ENCODE data around the gene ACTL9. TPM values are rescaled to one million over a fixed set of nuclear protein-coding genes. Genes with fewer than 3 reads are reported as not detected.
A peak's percentile ranks its signal among the peaks of the same experiment; 100 is the strongest.
"Not testable (repeated sequence)": the region's sequence is repeated elsewhere in the genome, so short reads cannot be mapped to it uniquely, and the experiment has no call there.

Gene ACTL9
- total RNA-seq = not detected
- polyA plus RNA-seq = not detected
- long read RNA-seq, donor 1 = 0 reads
- long read RNA-seq, donor 2 = 0 reads
- long read RNA-seq, donor 3 = 0 reads
- long read RNA-seq, donor 4 = 0 reads
- long read RNA-seq, donor 5 = 0 reads
- long read RNA-seq, donor 6 = 0 reads
- long read RNA-seq, donor 7 = 0 reads
- long read RNA-seq, donor 8 = 0 reads
- long read RNA-seq, donor 9 = 0 reads
- long read RNA-seq, donor 10 = 0 reads

DNA sequence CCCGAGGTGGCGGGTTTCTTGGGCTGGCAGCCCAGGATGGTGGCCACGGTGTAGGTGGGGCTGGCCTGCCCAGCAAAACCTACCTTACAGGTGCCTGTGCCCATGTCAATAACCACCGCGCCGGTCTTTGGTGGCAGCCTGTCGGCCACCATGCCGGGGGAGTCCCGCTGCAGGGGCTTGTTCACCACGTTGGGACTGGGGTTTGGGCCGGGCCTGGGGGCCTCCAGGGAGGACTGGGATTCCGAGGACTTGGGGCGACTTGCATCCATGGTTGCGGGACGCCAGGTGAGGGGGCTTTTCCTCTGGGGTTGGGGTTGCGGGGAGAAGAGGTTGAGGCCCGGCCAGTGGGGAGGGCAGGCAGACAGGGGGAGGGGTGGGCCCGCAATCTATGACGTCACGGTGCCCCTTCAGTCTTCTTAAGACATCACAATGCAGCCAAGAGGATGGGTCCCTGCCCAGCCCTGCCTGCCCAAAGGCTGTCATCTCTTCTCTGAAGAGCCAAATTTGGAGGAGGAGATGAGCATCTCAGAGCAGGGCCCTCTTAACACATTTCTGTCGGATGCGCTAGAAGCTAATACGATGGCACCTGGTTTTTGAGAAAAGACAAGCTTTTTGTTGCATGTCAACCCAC is at the start of gene ACTL9:
TSS of gene ACTL9 (minus strand) at position 363 of the 631 bp plus-strand sequence. CDS start at position 269, 94 bp downstream.
- WGBS = 79% methylated on average over 23 of the region's 23 CpGs
- peaks cover 0 to 4% of the 10 kb centered on the region in 2 donors for H3K4me1 ChIP-seq (ENCODE audit: control insufficient read depth in 2 of 2, insufficient read depth in 2 of 2, low read length in 2 of 2)
- H3K4me3 ChIP-seq (ENCODE audit: low read length in 2 of 2) = no peak within 1 kb of the TSS
- H3K27ac ChIP-seq (ENCODE audit: low read depth in 1 of 2, low read length in 1 of 2) = no peak within 1 kb of the TSS
- no peaks in the 10 kb centered on the region for H3K9me3 ChIP-seq (ENCODE audit: control insufficient read depth in 2 of 2, insufficient read depth in 1 of 2, low read length in 1 of 2)
- DNase-seq (ENCODE audit: low read depth in 6 of 9, low spot score in 9 of 9) = no peak
- H3K36me3 ChIP-seq (ENCODE audit: control insufficient read depth in 2 of 2, insufficient read depth in 2 of 2, low read length in 1 of 2) = no peaks in the 10 kb centered on the region
- H3K27me3 ChIP-seq (ENCODE audit: control insufficient read depth in 2 of 2, insufficient read depth in 1 of 2, low read length in 1 of 2) = peaks cover 0 to 18% of the 10 kb centered on the region in 2 donors

GRCh38 chr19:8739291-8740065 is 40.9 kb upstream of the ACTL9 start:
- not testable (repeated sequence) for H3K27me3 ChIP-seq (ENCODE audit: control insufficient read depth in 2 of 2, insufficient read depth in 1 of 2, low read length in 1 of 2); H3K36me3 ChIP-seq (ENCODE audit: control insufficient read depth in 2 of 2, insufficient read depth in 2 of 2, low read length in 1 of 2); H3K4me3 ChIP-seq (ENCODE audit: low read length in 2 of 2); H3K9me3 ChIP-seq (ENCODE audit: control insufficient read depth in 2 of 2, insufficient read depth in 1 of 2, low read length in 1 of 2); DNase-seq (ENCODE audit: low read depth in 6 of 9, low spot score in 9 of 9); H3K4me1 ChIP-seq (ENCODE audit: control insufficient read depth in 2 of 2, insufficient read depth in 2 of 2, low read length in 2 of 2); H3K27ac ChIP-seq (ENCODE audit: low read depth in 1 of 2, low read length in 1 of 2)
- 94% methylated on average over 26 of the region's 55 CpGs for WGBS

DNA sequence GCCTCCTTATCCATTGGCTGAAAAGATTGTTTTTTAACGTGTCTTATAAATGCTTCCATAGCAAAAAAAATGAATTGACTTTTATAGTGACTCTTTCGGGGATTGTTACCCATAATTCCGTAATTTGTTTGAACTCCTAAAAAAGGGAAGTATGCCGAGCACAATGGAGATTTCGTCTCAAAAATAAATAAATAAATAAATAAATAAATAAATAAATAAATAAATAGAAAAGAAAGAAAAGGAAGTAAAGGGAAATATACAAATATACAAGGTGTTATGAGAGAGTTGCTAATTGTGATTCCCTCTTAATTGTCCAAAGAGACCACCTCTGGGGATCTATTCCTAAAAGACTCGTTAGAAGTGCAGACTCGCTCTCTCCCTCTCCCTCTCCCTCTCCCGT is 39.8 kb upstream of the ACTL9 start:
- WGBS = 84% methylated on average over 8 of the region's 8 CpGs
- no peak overlapping the region for H3K4me3 ChIP-seq (ENCODE audit: low read length in 2 of 2)
- H3K4me1 ChIP-seq (ENCODE audit: control insufficient read depth in 2 of 2, insufficient read depth in 2 of 2, low read length in 2 of 2) = no peaks in the 10 kb centered on the region

DNA sequence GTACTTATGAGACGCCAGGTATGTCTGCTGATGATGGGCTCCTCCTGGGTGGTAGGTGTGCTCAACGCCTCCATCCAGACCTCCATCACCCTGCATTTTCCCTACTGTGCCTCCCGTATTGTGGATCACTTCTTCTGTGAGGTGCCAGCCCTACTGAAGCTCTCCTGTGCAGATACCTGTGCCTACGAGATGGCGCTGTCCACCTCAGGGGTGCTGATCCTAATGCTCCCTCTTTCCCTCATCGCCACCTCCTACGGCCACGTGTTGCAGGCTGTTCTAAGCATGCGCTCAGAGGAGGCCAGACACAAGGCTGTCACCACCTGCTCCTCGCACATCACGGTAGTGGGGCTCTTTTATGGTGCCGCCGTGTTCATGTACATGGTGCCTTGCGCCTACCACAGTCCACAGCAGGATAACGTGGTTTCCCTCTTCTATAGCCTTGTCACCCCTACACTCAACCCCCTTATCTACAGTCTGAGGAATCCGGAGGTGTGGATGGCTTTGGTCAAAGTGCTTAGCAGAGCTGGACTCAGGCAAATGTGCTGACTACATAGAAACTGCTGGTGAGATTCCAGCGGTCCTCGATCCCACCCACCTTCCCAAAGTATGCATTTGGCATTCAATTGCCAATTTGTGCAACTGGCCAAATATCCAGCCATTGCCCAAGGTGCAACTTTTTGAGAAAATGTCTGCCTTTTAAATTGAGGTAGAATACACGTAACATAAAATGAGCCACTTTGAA is 33.0 kb upstream of the ACTL9 start:
- no peaks in the 10 kb centered on the region for H3K27me3 ChIP-seq (ENCODE audit: control insufficient read depth in 2 of 2, insufficient read depth in 1 of 2, low read length in 1 of 2)
- no peaks in the 10 kb centered on the region for H3K4me1 ChIP-seq (ENCODE audit: control insufficient read depth in 2 of 2, insufficient read depth in 2 of 2, low read length in 2 of 2)
- no peaks in the 10 kb centered on the region for H3K36me3 ChIP-seq (ENCODE audit: control insufficient read depth in 2 of 2, insufficient read depth in 2 of 2, low read length in 1 of 2)
- peak in 3 of 9 donors; percentile 2 to 14 (median 8) for DNase-seq (ENCODE audit: low read depth in 6 of 9, low spot score in 9 of 9)
- no peak overlapping the region for H3K4me3 ChIP-seq (ENCODE audit: low read length in 2 of 2)
- WGBS = 77% methylated on average over 19 of the region's 19 CpGs
- no peaks in the 10 kb centered on the region for H3K9me3 ChIP-seq (ENCODE audit: control insufficient read depth in 2 of 2, insufficient read depth in 1 of 2, low read length in 1 of 2)
- no peak overlapping the region for H3K27ac ChIP-seq (ENCODE audit: low read depth in 1 of 2, low read length in 1 of 2)

More for the DNA sequence above, 39.8 kb upstream of the ACTL9 start:
- no peak overlapping the region for H3K27ac ChIP-seq (ENCODE audit: low read depth in 1 of 2, low read length in 1 of 2)
- H3K36me3 ChIP-seq (ENCODE audit: control insufficient read depth in 2 of 2, insufficient read depth in 2 of 2, low read length in 1 of 2) = no peaks in the 10 kb centered on the region
- no peaks in the 10 kb centered on the region for H3K9me3 ChIP-seq (ENCODE audit: control insufficient read depth in 2 of 2, insufficient read depth in 1 of 2, low read length in 1 of 2)
- no peak for DNase-seq (ENCODE audit: low read depth in 6 of 9, low spot score in 9 of 9)
- no peaks in the 10 kb centered on the region for H3K27me3 ChIP-seq (ENCODE audit: control insufficient read depth in 2 of 2, insufficient read depth in 1 of 2, low read length in 1 of 2)

GRCh38 chr19:8724276-8724675 is 25.7 kb upstream of the ACTL9 start:
- Histone ChIP-seq H3K4me1 (ENCODE audit: control insufficient read depth in 2 of 2, insufficient read depth in 2 of 2, low read length in 2 of 2) (no peaks in the 10 kb centered on the region), H3K27ac (ENCODE audit: low read depth in 1 of 2, low read length in 1 of 2) (no peak overlapping the region), H3K27me3 (ENCODE audit: control insufficient read depth in 2 of 2, insufficient read depth in 1 of 2, low read length in 1 of 2) (no peaks in the 10 kb centered on the region), H3K9me3 (ENCODE audit: control insufficient read depth in 2 of 2, insufficient read depth in 1 of 2, low read length in 1 of 2) (no peaks in the 10 kb centered on the region), H3K4me3 (ENCODE audit: low read length in 2 of 2) (no peak overlapping the region), H3K36me3 (ENCODE audit: control insufficient read depth in 2 of 2, insufficient read depth in 2 of 2, low read length in 1 of 2) (no peaks in the 10 kb centered on the region)
- no peak for DNase-seq (ENCODE audit: low read depth in 6 of 9, low spot score in 9 of 9)
- WGBS = 88% methylated on average over 3 of the region's 3 CpGs

GRCh38 chr19:8722032-8722431 is 23.4 kb upstream of the ACTL9 start:
- DNase-seq (ENCODE audit: low read depth in 6 of 9, low spot score in 9 of 9) = no peak
- no peaks in the 10 kb centered on the region for H3K4me1 ChIP-seq (ENCODE audit: control insufficient read depth in 2 of 2, insufficient read depth in 2 of 2, low read length in 2 of 2)
- 78% methylated on average over 2 of the region's 2 CpGs for WGBS
- no peaks in the 10 kb centered on the region for H3K27me3 ChIP-seq (ENCODE audit: control insufficient read depth in 2 of 2, insufficient read depth in 1 of 2, low read length in 1 of 2)
- H3K9me3 ChIP-seq (ENCODE audit: control insufficient read depth in 2 of 2, insufficient read depth in 1 of 2, low read length in 1 of 2) = no peaks in the 10 kb centered on the region
- no peak overlapping the region for H3K27ac ChIP-seq (ENCODE audit: low read depth in 1 of 2, low read length in 1 of 2)
- no peaks in the 10 kb centered on the region for H3K36me3 ChIP-seq (ENCODE audit: control insufficient read depth in 2 of 2, insufficient read depth in 2 of 2, low read length in 1 of 2)
- H3K4me3 ChIP-seq (ENCODE audit: low read length in 2 of 2) = no peak overlapping the region

DNA sequence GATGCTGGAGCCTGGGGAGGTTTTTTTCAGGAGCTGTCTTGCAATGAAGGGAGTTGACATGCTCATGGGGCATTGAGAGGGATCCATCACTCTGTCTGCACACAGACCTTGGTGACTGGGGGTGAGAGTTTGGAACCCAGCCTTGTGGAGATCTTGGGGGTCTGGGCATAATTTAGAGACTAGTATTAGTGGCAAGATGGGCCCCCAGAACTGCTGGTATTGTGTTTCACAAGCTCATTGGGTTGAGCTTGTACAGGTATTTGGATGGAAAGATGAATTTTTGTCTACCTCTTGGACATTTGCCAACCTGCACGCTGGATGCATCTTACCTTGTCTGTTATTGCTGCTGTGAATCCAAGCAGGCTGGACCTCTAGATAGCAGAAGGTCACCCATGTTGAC is 22.7 kb upstream of the ACTL9 start, which contains the start of gene OR2Z1:
TSS of gene OR2Z1 (plus strand) at position 301 of the 400 bp plus-strand sequence. CDS start 9,395 bp downstream, outside the sequence.
- DNase-seq (ENCODE audit: low read depth in 6 of 9, low spot score in 9 of 9) = no peak
- WGBS = 81% methylated on average over 1 of the region's 1 CpG
- Histone ChIP-seq H3K4me3 (ENCODE audit: low read length in 2 of 2) (no peak within 1 kb of the TSS), H3K36me3 (ENCODE audit: control insufficient read depth in 2 of 2, insufficient read depth in 2 of 2, low read length in 1 of 2) (no peaks in the 10 kb centered on the region), H3K9me3 (ENCODE audit: control insufficient read depth in 2 of 2, insufficient read depth in 1 of 2, low read length in 1 of 2) (no peaks in the 10 kb centered on the region), H3K27ac (ENCODE audit: low read depth in 1 of 2, low read length in 1 of 2) (no peak within 1 kb of the TSS), H3K4me1 (ENCODE audit: control insufficient read depth in 2 of 2, insufficient read depth in 2 of 2, low read length in 2 of 2) (no peaks in the 10 kb centered on the region), H3K27me3 (ENCODE audit: control insufficient read depth in 2 of 2, insufficient read depth in 1 of 2, low read length in 1 of 2) (no peaks in the 10 kb centered on the region)

- not testable (repeated sequence) for H3K4me3 ChIP-seq (ENCODE audit: low read length in 2 of 2); H3K36me3 ChIP-seq (ENCODE audit: control insufficient read depth in 2 of 2, insufficient read depth in 2 of 2, low read length in 1 of 2); H3K27ac ChIP-seq (ENCODE audit: low read depth in 1 of 2, low read length in 1 of 2); H3K9me3 ChIP-seq (ENCODE audit: control insufficient read depth in 2 of 2, insufficient read depth in 1 of 2, low read length in 1 of 2); H3K4me1 ChIP-seq (ENCODE audit: control insufficient read depth in 2 of 2, insufficient read depth in 2 of 2, low read length in 2 of 2); H3K27me3 ChIP-seq (ENCODE audit: control insufficient read depth in 2 of 2, insufficient read depth in 1 of 2, low read length in 1 of 2); DNase-seq (ENCODE audit: low read depth in 6 of 9, low spot score in 9 of 9)
- 91% methylated on average over 7 of the region's 7 CpGs for WGBS
Observed at GRCh38 chr19:8710337-8710736, 11.7 kb upstream of the ACTL9 start.
